Eye (tissue), 1 donor: Measurements from ENCODE around the gene BBS12.

Source experiments
- DNase-seq: peaks from one replicate; pipeline ENCODE4 v3.0.0-alpha.2; 2015

BBS12 gene

GRCh38 chr4:122732329-122733026 is at the start of gene BBS12:
TSS of gene BBS12 (plus strand) at chr4:122732704. CDS start at chr4:122741893, 9,189 bp downstream.
- peak; percentile 100 for DNase-seq

DNA sequence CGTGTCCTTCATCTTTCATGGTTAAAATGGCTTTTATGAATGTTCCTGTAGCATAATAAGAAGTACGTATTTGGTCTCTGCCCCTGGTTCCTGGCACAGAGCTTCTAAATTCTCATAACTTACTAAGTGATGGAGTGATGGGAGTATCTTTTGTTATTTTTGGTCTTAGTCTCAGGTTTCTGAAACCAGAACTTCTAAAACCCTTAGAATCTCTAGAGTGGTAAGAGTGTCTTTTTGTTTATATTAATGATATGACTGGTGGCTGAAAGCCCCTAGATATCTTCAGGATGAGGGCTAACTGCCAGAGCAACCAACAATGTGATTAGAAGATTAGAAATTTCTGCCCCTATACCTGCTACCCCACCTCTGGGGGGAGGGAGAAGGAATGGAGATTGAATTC is 45.8 kb upstream of the BBS12 start:
- DNase-seq: no peak

- DNase-seq: no peak
Measured at GRCh38 chr4:122687531-122688061, 44.9 kb upstream of the BBS12 start.

- DNase-seq: no peak
Measured at GRCh38 chr4:122688529-122689140, 43.9 kb upstream of the BBS12 start.

DNA sequence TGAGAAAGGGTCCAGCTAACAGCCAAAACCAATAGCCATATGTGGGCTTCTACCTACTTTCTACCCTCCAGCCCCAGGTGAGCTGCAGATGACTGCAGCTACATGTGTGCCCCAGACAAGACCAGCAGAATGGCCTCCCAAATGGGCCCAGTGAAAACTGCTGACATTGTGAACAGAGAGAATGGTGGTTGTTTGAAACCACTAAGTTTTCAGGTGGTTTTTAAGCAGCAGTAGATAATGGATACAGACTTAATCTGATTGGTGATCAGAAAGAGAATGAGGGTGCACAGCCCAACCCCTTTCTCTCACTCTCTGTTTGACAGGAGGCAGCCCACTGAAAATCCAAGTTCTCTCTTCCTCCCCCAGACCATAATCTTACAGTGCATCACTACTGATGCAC is 42.5 kb upstream of the BBS12 start:
- DNase-seq: no peak

DNA sequence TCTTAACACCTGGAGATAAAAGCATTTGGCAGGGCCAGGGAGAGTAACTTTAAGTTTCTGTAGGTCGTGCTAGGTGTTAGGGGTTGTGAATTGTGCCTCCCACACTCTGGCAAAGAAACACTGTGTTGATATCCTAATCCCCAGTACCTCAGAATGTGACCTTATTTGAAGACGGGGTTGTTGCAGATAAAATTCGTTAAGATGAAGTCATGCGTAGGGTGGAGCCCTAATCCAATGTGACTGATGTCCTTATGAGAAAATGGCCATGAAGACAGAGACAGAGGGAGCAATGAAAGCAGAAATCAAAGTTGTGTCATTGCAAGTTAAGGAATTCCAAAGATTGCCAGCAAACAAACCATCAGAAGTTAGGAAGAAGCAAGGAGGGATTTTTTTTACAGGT is 40.5 kb upstream of the BBS12 start:
- peak; percentile 23 for DNase-seq

- DNase-seq: no peak
Measured at GRCh38 chr4:122692641-122693520, 39.6 kb upstream of the BBS12 start.

GRCh38 chr4:122695226-122695625 is 37.3 kb upstream of the BBS12 start:
- no peak for DNase-seq

DNA sequence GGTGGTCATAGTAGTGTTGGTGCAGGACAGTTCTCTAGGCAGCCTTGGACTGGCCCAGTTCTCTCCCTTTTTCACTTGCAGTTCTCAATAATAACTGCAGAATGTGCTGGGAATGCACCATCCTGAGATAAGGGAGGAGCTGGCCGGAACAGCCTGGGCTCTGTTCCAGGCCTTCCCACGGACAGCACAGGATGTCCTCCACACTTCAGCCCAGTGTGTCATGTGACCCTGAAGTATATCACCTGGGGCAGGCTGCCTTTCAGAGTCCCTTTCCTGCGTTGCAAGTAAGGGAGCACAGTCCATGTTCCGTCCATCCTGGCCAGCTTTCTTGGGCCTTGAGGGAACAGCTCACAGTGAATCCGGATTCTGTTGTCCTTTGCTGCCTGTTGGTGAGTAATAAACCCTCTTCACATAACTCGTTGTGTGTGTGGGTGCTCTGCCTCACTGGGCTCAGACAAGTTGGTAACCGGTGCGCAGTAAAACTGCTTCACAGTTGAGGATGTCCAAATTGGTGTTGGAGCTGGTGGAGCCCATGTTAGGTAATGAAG is 32.3 kb upstream of the BBS12 start:
- no peak for DNase-seq

- DNase-seq: no peak
Measured at GRCh38 chr4:122701061-122701460, 31.4 kb upstream of the BBS12 start.

- no peak for DNase-seq
Measured at GRCh38 chr4:122701965-122702364, 30.5 kb upstream of the BBS12 start.

- no peak for DNase-seq
Measured at GRCh38 chr4:122702939-122703338, 29.6 kb upstream of the BBS12 start.

DNA sequence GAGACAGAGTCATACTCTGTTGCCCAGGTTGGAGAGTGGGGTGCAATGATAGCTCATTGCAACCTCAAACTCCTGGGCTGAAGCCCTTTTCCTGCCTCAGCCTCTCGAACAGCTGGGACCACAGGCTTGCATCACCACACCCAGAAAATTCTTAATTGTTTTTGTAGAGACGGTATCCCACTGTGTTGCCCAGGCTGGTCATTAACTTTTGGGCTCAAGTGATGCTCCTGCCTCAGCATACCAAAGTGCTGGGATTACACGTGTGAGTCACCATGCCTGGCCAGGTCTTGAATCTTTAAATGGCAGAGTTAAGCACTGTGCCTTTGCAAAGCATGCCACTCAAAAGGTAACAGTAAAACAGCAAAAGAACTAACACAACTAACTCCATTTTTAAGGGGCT is 28.6 kb upstream of the BBS12 start:
- DNase-seq: no peak

DNA sequence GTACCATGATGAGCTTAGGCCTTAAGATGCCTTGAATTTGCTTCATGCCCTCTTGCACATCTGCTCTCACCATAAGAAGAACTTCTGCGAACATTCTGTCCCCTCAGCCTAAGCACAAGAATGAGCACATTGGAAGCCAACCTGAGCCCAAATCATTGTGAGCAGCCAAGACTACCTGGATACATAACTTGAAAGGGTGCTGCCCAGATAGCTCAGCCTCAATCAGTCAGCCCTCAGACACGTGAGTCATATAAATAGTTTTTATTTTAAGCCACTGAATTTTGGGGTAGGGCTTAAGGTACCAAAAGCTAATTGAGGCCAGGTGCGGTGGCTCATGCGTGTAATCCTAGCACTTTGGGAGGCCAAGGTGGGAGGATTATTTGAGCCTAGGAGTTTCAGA is 27.5 kb upstream of the BBS12 start:
- DNase-seq: no peak

GRCh38 chr4:122705547-122706117 is 26.9 kb upstream of the BBS12 start:
- DNase-seq: no peak

DNA sequence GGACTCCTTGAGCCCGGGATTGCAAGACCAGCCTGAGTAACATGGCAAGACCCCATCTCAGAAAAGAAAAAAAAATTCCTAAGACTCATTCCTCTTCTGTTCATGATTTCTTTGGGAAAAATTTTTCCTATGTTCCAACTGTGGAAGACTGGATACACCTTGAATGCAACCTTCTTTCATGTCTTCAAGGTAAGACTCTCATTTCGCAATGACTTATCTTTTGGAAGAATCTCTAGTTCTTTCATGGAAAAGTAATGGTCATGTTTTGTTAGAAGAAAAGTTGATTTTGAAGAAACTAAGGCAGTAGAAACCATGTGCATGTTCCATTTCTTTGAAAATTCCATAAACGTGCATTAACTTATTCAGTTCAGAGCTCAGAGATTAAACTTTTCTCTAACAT is 26.0 kb upstream of the BBS12 start:
- DNase-seq: no peak

- DNase-seq: no peak
Measured at GRCh38 chr4:122707497-122707896, 25.0 kb upstream of the BBS12 start.

DNA sequence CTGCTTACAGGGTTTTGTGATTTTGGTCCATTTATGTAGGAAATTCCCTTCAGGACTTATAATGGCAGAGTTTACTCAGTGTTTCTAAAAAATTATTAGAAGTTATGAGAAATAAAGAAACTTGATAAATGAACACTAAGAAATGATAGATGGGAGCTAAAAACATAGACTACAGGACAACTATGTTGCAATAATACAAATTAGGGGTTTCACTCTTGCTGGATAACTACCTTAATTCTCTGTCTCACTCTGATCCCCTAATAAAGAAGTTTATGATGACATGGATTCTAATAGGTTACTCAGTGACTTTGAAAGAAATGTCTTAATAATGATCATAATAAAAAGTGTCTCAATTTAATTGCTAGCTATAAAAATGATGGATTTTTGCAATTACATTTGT is 23.3 kb upstream of the BBS12 start:
- no peak for DNase-seq

- DNase-seq: no peak
Measured at GRCh38 chr4:122710434-122711308, 21.8 kb upstream of the BBS12 start.

- DNase-seq: no peak
Measured at GRCh38 chr4:122711919-122712318, 20.6 kb upstream of the BBS12 start.

DNA sequence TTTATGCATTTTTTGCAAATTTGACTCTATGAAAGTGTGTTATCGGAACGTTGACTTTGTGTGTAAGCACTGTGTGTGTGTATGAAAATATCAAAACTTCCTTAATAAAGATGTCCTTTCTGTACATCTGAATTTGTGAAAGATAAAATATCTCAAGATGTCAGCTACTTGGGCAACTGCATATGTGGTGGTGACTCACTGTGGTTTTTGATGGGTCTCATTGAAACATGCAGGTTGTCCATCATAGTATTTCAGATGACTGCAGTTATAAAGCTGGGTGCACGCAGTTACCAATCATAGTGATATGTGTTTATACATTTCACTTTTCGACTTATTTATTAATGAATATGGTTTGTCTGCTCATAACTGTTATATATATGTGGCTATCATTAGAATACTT is 19.7 kb upstream of the BBS12 start:
- DNase-seq: no peak

DNA sequence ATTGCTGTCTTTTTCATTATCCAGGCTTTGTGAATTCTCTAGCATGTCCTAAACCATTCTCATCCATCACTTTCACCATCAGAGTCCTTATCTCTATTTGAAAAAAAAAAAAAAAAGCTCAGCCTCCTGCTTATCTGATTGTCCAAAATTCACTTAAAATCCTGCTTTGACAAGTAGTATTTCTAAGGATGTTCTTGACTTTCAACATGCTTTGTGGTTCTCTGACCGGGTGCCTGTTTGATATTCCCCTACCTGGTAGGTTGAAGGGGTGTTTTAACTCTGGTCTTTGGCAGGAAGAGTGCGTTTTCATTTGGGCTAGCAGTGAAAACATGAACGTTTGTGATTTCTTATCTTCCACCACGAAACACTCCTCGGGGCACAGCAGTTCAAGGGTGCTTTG is 17.3 kb upstream of the BBS12 start:
- DNase-seq: no peak
